GM12874 (cell line): ENCODE results near the gene ATF1.

Experiments
- CTCF ChIP-seq: IDR thresholded peaks from 2 replicates; pipeline ENCODE4 v1.5.1; 2011; ENCODE audit warnings: low read depth, mild to moderate bottlenecking, control low read depth, low read length, moderate library complexity; ENCODE audit not compliant: insufficient read depth

ATF1 gene

GRCh38 chr12:50740307-50740706 is 23.6 kb upstream of the ATF1 start:
- no peak for TF ChIP-seq CTCF

GRCh38 chr12:50742776-50743175 is 21.1 kb upstream of the ATF1 start:
- TF ChIP-seq CTCF = no peak

GRCh38 chr12:50745861-50746260 is 18.0 kb upstream of the ATF1 start:
- no peak for TF ChIP-seq CTCF

- TF ChIP-seq CTCF = no peak
These were observed 17.5 kb upstream of the ATF1 start for GRCh38 chr12:50746431-50746830.

GRCh38 chr12:50747817-50748216 is 16.1 kb upstream of the ATF1 start:
- TF ChIP-seq CTCF = no peak

GRCh38 chr12:50749459-50749882 is 14.4 kb upstream of the ATF1 start:
- no peak for TF ChIP-seq CTCF

- TF ChIP-seq CTCF = no peak
These were observed 13.5 kb upstream of the ATF1 start for GRCh38 chr12:50750366-50750765.
